ENCODE results near the gene PRSS50. TPM values are rescaled to one million over a fixed set of nuclear protein-coding genes. Genes with fewer than 3 reads are reported as not detected.

PRSS50 gene
- polyA plus RNA-seq, 1 of the 3 experiments (the other 2 are of a cell fraction): not detected

DNA sequence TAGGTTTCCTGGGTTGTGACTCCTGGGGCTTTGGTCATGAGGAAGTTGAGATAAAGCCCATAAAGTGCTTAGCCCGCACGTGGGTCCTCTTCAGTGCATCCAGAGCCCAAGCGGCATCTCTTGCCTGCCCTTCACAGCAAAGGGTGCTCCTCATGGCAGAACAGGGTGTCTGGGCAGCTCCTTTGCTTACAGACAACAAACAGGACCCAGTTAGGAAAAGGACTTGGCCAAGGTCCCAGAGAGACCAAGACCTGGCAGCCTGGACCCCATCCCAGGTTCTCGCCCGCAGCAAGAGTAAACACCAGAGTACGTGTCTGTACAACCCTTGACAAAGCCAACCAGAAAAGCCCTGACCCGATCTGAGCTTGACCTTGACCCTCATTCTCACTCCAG, 51.2 kb downstream of the PRSS50 start:
- no peaks in the 10 kb centered on the region for H3K79me2 ChIP-seq (ENCODE audit: insufficient read depth)
- TF ChIP-seq TCF12 (IDR thresholded peaks at IDR 0.05): no peak
- TF ChIP-seq TAF1 (IDR thresholded peaks at IDR 0.05; ENCODE audit: borderline replicate concordance, low read depth, low read length): no peak
- no peak for TF ChIP-seq TEAD4 (IDR thresholded peaks at IDR 0.05; ENCODE audit: borderline replicate concordance, insufficient read depth)
- TF ChIP-seq GATA2 (CRISPR knock-in tag; IDR thresholded peaks at IDR 0.05): no peak
- TF ChIP-seq MXI1 (IDR thresholded peaks at IDR 0.05; ENCODE audit: low read depth, low read length): no peak
- no peak for TF ChIP-seq MEF2A (IDR thresholded peaks at IDR 0.05; ENCODE audit: borderline replicate concordance, low read depth)
- H4K20me1 ChIP-seq (ENCODE audit: insufficient read depth): no peaks in the 10 kb centered on the region
- peak; percentile 16 for DNase-seq
- H3K9me2 ChIP-seq: no peaks in the 10 kb centered on the region
- H2AFZ ChIP-seq (ENCODE audit: low read depth): no peak overlapping the region
- H3K4me3 ChIP-seq (ENCODE audit: low read depth in 2 of 2, low read length in 1 of 2): no peak overlapping the region
- H3K27me3 ChIP-seq (ENCODE audit: insufficient read depth): no peaks in the 10 kb centered on the region
- H3K9me3 ChIP-seq: no peaks in the 10 kb centered on the region
- H3K27ac ChIP-seq (ENCODE audit: low read depth in 2 of 2, low read length in 1 of 2): no peak overlapping the region; a peak in 1 of 4 replicates
- no peak overlapping the region for H3K4me2 ChIP-seq
- ChIA-PET CTCF (interaction anchor here (1.2 to 5.1 kb wide), 4 partner anchors 178 to 243 kb away, joined by 4 to 54 read pairs (median 5); no protein-coding TSS in a partner anchor), POLR2A (no interaction called here)
- peaks cover 0 to 54% of the 10 kb centered on the region in 2 experiments; a peak in 1 of 4 replicates for H3K4me1 ChIP-seq (ENCODE audit: control insufficient read depth in 1 of 2, insufficient read depth in 2 of 2, low read depth in 1 of 2, low read length in 1 of 2)
- no peaks in the 10 kb centered on the region for H3K36me3 ChIP-seq (replicated peaks in 1 of 2; ENCODE audit: control insufficient read depth in 1 of 2, insufficient read depth in 2 of 2, low read length in 1 of 2)
- H3F3A ChIP-seq (replicated peaks; ENCODE audit: insufficient read depth): no peaks in the 10 kb centered on the region
- no peak overlapping the region for H3K9ac ChIP-seq
- WGBS (ENCODE audit: low lambda C conversion rate): 39% methylated on average over 4 of the region's 7 CpGs

DNA sequence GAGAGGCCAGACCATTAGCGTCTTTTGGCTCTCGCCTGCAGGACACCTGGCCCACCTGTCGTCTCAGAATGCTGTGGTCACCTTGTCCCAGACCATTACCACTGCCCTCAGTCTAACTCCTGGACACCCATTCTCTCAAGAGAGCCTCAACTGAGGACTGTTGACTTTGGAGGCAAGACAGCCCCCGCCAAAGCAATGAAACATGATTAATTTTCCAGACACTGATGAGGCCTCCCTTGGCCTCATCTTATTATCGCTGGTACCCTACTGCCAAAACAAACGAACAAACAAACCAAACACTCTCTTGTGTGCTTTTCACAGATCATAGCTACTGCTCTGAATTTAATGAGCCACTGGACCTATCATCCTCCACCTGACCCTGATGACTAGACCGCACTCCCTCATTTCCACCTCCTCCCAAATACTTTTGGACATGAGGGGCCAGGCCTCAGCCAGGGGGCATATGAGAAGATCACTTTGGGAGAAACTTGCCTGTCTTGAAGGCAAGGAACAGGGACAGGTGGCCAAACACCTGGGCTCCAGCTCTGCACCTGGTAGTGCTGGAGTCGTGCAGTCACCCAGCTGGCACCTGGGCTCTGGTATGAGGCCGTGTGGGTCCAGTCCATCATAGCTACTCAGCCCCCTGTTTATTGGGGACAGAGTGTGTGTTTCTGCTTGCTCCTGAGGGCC, 51.8 kb downstream of the PRSS50 start:
- Histone ChIP-seq H2AFZ (ENCODE audit: low read depth) (no peak overlapping the region), H3K36me3 (replicated peaks in 1 of 2; ENCODE audit: control insufficient read depth in 1 of 2, insufficient read depth in 2 of 2, low read length in 1 of 2) (no peaks in the 10 kb centered on the region), H3F3A (replicated peaks; ENCODE audit: insufficient read depth) (no peaks in the 10 kb centered on the region), H3K9ac (no peak overlapping the region), H3K79me2 (ENCODE audit: insufficient read depth) (no peaks in the 10 kb centered on the region), H3K27ac (ENCODE audit: low read depth in 2 of 2, low read length in 1 of 2) (no peak overlapping the region; a peak in 1 of 4 replicates), H3K27me3 (ENCODE audit: insufficient read depth) (no peaks in the 10 kb centered on the region), H3K4me3 (ENCODE audit: low read depth in 2 of 2, low read length in 1 of 2) (no peak overlapping the region), H4K20me1 (ENCODE audit: insufficient read depth) (no peaks in the 10 kb centered on the region), H3K9me2 (no peaks in the 10 kb centered on the region), H3K9me3 (no peaks in the 10 kb centered on the region), H3K4me2 (no peak overlapping the region), H3K4me1 (ENCODE audit: control insufficient read depth in 1 of 2, insufficient read depth in 2 of 2, low read depth in 1 of 2, low read length in 1 of 2) (peaks cover 0 to 57% of the 10 kb centered on the region in 2 experiments; a peak in 1 of 4 replicates)
- 56% methylated on average over 6 of the region's 9 CpGs for WGBS (ENCODE audit: low lambda C conversion rate)
- TF ChIP-seq FOXJ3 (CRISPR knock-in tag; IDR thresholded peaks at IDR 0.05): no peak
- TF ChIP-seq RXRA (IDR thresholded peaks at IDR 0.05; ENCODE audit: borderline replicate concordance, low read depth): no peak
- ChIA-PET CTCF (interaction anchor here (1.2 to 5.1 kb wide), 4 partner anchors 177 to 244 kb away, joined by 4 to 54 read pairs (median 5); no protein-coding TSS in a partner anchor), POLR2A (no interaction called here)
- peak; percentile 7 for DNase-seq

DNA sequence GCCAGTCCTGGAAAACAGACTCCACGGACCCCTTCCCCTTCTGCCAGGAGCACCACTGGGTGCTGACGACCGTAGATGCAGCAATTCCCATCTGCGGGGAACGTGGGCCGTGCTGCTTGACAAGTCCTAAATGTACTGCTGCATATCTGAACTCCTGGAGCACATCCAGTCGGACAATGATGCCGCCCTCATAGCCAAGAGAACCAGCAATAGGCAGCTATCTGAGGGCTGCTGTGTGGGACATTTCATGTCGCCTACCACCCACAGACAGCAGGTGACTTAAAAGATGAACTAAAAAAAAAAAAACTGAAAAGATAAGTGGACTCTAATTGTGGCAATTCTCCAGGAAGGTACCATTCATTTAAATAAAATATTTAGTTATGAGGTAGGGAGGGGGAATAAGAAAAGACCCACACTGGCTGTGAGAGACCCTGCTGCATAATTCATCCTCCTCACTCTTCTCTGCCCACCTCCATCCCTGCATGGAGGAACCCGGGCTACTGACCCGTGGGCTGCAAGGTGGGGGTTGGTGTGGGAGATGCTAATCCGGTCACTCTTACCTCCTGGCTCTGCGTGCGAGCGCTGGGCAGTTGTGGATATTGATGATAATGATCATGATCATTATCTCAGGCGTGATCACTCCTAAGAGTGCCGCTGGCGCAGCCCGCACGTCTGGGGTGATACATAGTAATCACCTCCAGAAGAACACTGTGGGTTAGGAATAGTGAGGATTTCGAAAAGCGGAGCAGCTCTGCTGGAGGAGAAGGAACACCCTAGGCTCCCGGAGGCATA, 52.5 kb downstream of the PRSS50 start:
- H3K4me2 ChIP-seq: no peak overlapping the region
- POLR2A ChIA-PET: no interaction called here
- 62% methylated on average over 17 of the region's 23 CpGs for WGBS (ENCODE audit: low lambda C conversion rate)
- no peak for TF ChIP-seq YY1 (IDR thresholded peaks at IDR 0.05; ENCODE audit: low read depth)
- TF ChIP-seq TEAD4 (IDR thresholded peaks at IDR 0.05; ENCODE audit: borderline replicate concordance, insufficient read depth): no peak
- TF ChIP-seq, protein P1, sequence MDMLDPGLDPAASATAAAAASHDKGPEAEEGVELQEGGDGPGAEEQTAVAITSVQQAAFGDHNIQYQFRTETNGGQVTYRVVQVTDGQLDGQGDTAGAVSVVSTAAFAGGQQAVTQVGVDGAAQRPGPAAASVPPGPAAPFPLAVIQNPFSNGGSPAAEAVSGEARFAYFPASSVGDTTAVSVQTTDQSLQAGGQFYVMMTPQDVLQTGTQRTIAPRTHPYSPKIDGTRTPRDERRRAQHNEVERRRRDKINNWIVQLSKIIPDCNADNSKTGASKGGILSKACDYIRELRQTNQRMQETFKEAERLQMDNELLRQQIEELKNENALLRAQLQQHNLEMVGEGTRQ (IDR thresholded peaks at IDR 0.05; ENCODE audit: borderline replicate concordance, low read depth, low read length): no peak
- TF ChIP-seq CHD2 (IDR thresholded peaks at IDR 0.05; ENCODE audit: low read length, partially characterized antibody): no peak
- no peak for TF ChIP-seq NRF1 (IDR thresholded peaks at IDR 0.05; ENCODE audit: low read depth, low read length)
- no peak for TF ChIP-seq FOXJ3 (CRISPR knock-in tag; IDR thresholded peaks at IDR 0.05)
- TF ChIP-seq MEF2A (IDR thresholded peaks at IDR 0.05; ENCODE audit: borderline replicate concordance, low read depth): no peak
- no peak for TF ChIP-seq GATA2 (CRISPR knock-in tag; IDR thresholded peaks at IDR 0.05)
- TF ChIP-seq, protein P2, sequence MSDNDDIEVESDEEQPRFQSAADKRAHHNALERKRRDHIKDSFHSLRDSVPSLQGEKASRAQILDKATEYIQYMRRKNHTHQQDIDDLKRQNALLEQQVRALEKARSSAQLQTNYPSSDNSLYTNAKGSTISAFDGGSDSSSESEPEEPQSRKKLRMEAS (IDR thresholded peaks at IDR 0.05; ENCODE audit: low read depth): no peak
- TF ChIP-seq, protein P3, sequence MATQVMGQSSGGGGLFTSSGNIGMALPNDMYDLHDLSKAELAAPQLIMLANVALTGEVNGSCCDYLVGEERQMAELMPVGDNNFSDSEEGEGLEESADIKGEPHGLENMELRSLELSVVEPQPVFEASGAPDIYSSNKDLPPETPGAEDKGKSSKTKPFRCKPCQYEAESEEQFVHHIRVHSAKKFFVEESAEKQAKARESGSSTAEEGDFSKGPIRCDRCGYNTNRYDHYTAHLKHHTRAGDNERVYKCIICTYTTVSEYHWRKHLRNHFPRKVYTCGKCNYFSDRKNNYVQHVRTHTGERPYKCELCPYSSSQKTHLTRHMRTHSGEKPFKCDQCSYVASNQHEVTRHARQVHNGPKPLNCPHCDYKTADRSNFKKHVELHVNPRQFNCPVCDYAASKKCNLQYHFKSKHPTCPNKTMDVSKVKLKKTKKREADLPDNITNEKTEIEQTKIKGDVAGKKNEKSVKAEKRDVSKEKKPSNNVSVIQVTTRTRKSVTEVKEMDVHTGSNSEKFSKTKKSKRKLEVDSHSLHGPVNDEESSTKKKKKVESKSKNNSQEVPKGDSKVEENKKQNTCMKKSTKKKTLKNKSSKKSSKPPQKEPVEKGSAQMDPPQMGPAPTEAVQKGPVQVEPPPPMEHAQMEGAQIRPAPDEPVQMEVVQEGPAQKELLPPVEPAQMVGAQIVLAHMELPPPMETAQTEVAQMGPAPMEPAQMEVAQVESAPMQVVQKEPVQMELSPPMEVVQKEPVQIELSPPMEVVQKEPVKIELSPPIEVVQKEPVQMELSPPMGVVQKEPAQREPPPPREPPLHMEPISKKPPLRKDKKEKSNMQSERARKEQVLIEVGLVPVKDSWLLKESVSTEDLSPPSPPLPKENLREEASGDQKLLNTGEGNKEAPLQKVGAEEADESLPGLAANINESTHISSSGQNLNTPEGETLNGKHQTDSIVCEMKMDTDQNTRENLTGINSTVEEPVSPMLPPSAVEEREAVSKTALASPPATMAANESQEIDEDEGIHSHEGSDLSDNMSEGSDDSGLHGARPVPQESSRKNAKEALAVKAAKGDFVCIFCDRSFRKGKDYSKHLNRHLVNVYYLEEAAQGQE (IDR thresholded peaks at IDR 0.05; ENCODE audit: low read depth, low read length): no peak
- TF ChIP-seq MXI1 (IDR thresholded peaks at IDR 0.05; ENCODE audit: low read depth, low read length): no peak

More for the DNA sequence above, 52.5 kb downstream of the PRSS50 start:
- Histone ChIP-seq H3K9me2 (no peaks in the 10 kb centered on the region), H3K9ac (no peak overlapping the region), H3K36me3 (replicated peaks in 1 of 2; ENCODE audit: control insufficient read depth in 1 of 2, insufficient read depth in 2 of 2, low read length in 1 of 2) (no peaks in the 10 kb centered on the region), H3K9me3 (no peaks in the 10 kb centered on the region), H3K27me3 (ENCODE audit: insufficient read depth) (no peaks in the 10 kb centered on the region), H3F3A (replicated peaks; ENCODE audit: insufficient read depth) (no peaks in the 10 kb centered on the region), H2AFZ (ENCODE audit: low read depth) (no peak overlapping the region), H3K4me1 (ENCODE audit: control insufficient read depth in 1 of 2, insufficient read depth in 2 of 2, low read depth in 1 of 2, low read length in 1 of 2) (peaks cover 0 to 64% of the 10 kb centered on the region in 2 experiments; a peak in 1 of 4 replicates), H3K79me2 (ENCODE audit: insufficient read depth) (no peaks in the 10 kb centered on the region), H4K20me1 (ENCODE audit: insufficient read depth) (no peaks in the 10 kb centered on the region), H3K27ac (ENCODE audit: low read depth in 2 of 2, low read length in 1 of 2) (no peak overlapping the region; a peak in 1 of 4 replicates), H3K4me3 (ENCODE audit: low read depth in 2 of 2, low read length in 1 of 2) (no peak overlapping the region)
- peak; percentile 4 for DNase-seq
- CTCF ChIA-PET: interaction anchor here (1.3 to 5.1 kb wide), 3 partner anchors 9 to 334 kb away, joined by 4 to 54 read pairs (median 7); no protein-coding TSS in a partner anchor
